Nephron progenitor cell (in vitro differentiated cells): Measurements from ENCODE around the gene ATL2.
A peak's percentile ranks its signal among the peaks of the same experiment; 100 is the strongest.
"Not testable (repeated sequence)": the region's sequence is repeated elsewhere in the genome, so short reads cannot be mapped to it uniquely, and the experiment has no call there.

ENCODE experiments used
- DNase-seq: peaks from one replicate; pipeline ENCODE4 v3.0.0; 2021
- H3K27ac Mint-ChIP-seq: 2 replicates; pipeline ENCODE4 v1.8.0; 2021; ENCODE audit warnings: mild to moderate bottlenecking, moderate library complexity, mixed read lengths
- H3K27me3 Mint-ChIP-seq: 2 replicates; pipeline ENCODE4 v1.8.0; 2021; ENCODE audit warnings: mild to moderate bottlenecking, low read depth, mixed read lengths; ENCODE audit not compliant: poor library complexity
- H3K36me3 Mint-ChIP-seq: 2 replicates; pipeline ENCODE4 v1.8.0; 2021; ENCODE audit warnings: low read depth, mixed read lengths
- H3K4me1 Mint-ChIP-seq: 2 replicates; pipeline ENCODE4 v1.8.0; 2021; ENCODE audit warnings: mixed read lengths
- H3K4me3 Mint-ChIP-seq: 2 replicates; pipeline ENCODE4 v1.8.0; 2021; ENCODE audit warnings: mild to moderate bottlenecking, moderate library complexity, mixed read lengths
- H3K9me3 Mint-ChIP-seq: 2 replicates; pipeline ENCODE4 v1.8.0; 2021; ENCODE audit warnings: mild to moderate bottlenecking, moderate library complexity, mixed read lengths
- TF ChIP-seq, protein P1 (sequence below): fragments of 200-600 bp; sonication (generic); IDR thresholded peaks from 2 replicates; pipeline ENCODE4 v1.5.0; 2021; ENCODE audit warnings: antibody characterized with exemption

Gene ATL2

DNA sequence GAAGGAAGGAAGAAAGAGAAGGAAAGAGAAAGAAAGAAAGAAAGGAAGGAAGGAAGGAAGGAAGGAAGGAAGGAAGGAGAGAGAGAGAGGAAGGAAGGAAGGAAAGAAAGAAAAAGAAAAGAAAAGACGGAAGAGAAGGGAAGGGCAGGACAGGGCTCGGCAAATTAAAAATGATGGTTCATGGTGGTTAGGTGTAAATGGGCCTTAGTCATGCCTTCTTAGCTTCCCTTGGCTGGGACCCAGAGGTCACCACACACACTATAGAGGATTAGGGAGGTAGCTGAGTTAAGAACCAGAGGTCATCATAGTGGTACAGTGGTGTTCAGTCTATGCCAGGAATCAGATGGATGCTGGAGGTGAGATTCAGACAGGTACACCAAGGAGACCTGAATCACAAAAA, 9.3 kb upstream of the ATL2 start:
- Mint-ChIP-seq H3K27ac (peak overlapping the region; percentile 76), H3K4me3 (no peak overlapping the region), H3K27me3 (peaks cover 18% of the 10 kb centered on the region), H3K9me3 (no peaks in the 10 kb centered on the region), H3K4me1 (peaks cover 43% of the 10 kb centered on the region), H3K36me3 (no peaks in the 10 kb centered on the region)
- TF ChIP-seq, protein P1, sequence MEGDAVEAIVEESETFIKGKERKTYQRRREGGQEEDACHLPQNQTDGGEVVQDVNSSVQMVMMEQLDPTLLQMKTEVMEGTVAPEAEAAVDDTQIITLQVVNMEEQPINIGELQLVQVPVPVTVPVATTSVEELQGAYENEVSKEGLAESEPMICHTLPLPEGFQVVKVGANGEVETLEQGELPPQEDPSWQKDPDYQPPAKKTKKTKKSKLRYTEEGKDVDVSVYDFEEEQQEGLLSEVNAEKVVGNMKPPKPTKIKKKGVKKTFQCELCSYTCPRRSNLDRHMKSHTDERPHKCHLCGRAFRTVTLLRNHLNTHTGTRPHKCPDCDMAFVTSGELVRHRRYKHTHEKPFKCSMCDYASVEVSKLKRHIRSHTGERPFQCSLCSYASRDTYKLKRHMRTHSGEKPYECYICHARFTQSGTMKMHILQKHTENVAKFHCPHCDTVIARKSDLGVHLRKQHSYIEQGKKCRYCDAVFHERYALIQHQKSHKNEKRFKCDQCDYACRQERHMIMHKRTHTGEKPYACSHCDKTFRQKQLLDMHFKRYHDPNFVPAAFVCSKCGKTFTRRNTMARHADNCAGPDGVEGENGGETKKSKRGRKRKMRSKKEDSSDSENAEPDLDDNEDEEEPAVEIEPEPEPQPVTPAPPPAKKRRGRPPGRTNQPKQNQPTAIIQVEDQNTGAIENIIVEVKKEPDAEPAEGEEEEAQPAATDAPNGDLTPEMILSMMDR = no peak
- DNase-seq = no peak

DNA sequence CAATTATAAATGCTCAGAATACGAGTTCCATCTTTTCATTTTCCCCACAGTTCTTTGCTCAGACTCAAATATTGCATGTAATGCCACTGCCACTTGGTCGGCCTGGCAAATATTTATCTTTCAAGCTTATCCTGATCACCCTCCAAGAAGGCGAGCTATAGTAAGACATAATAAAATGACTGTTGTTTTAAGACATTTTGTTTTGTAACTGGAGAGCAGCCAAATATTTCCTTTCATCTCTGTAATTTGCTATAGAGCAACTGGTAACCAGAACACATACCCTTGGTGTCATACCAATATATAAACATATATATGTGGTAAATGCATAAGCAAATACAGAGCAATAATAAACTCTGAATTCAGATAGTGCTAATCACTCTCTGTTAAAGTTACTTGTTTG, 7.3 kb upstream of the ATL2 start:
- Mint-ChIP-seq H3K27me3 (peaks cover 22% of the 10 kb centered on the region), H3K4me1 (peaks cover 42% of the 10 kb centered on the region), H3K36me3 (no peaks in the 10 kb centered on the region), H3K4me3 (no peak overlapping the region), H3K27ac (no peak overlapping the region), H3K9me3 (no peaks in the 10 kb centered on the region)
- TF ChIP-seq, protein P1 = no peak
- DNase-seq = no peak

DNA sequence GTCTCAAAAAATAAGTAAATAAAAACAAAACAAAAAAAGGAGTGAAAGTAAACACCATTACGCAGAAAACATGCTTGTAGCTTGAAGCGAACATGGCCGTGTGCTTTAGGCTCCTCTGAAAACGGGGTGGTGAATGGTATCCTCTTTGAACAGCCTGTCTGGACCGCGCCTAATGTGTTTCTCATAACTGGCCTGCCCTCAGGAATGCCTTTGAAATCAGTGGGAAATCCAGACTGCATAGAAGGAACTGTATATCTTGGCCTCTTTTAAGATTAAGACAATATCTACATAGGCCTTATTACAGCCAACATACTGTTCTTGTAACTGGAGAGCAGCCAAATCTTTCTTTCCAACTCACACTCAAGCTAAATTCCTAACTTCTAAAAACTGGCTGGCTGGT, 6.7 kb upstream of the ATL2 start:
- not testable (repeated sequence) for H3K4me3 Mint-ChIP-seq, H3K9me3 Mint-ChIP-seq, H3K27ac Mint-ChIP-seq, DNase-seq, H3K36me3 Mint-ChIP-seq
- Mint-ChIP-seq H3K4me1 (peaks cover 42% of the 10 kb centered on the region), H3K27me3 (peaks cover 19% of the 10 kb centered on the region)

DNA sequence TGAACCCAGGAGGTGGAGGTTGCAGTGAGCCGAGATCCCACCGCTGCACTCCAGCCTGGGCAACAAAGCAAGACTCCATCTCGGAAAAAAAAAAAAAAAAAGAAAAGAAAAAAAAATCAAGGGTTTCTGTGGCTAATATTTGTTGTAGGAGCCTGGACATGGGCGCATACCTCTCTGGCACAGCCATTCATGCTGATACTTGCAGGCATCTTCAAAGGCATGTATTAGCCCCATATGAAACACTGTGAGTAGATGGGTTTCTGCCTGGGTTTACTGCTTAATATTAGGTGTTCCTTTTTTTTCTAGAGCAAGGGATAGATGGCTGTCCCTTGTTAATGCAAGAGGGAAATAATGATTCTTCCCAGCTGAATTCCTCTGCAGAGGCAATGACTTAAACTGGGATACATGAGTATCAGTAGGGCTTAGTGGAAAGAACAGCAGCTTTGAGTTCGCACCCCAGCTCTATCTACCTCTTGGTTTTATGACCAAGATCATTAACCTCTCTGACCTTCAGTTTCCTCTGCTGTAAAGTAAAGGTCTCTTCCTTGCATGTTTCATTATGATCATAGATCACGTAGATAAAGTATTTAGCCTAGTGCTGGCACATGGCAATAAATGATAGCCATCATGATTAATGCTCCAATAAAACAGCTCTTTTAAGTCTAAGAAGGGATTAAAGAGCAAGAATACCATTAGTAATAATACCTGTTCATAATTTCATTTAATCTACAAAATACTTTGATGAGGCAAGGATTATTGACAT, 4.5 kb upstream of the ATL2 start:
- no peaks in the 10 kb centered on the region for H3K36me3 Mint-ChIP-seq
- DNase-seq = no peak
- peaks cover 22% of the 10 kb centered on the region for H3K27me3 Mint-ChIP-seq
- TF ChIP-seq, protein P1 = no peak
- H3K4me3 Mint-ChIP-seq = no peak overlapping the region
- H3K4me1 Mint-ChIP-seq = peaks cover 48% of the 10 kb centered on the region
- H3K9me3 Mint-ChIP-seq = no peaks in the 10 kb centered on the region
- no peak overlapping the region for H3K27ac Mint-ChIP-seq

DNA sequence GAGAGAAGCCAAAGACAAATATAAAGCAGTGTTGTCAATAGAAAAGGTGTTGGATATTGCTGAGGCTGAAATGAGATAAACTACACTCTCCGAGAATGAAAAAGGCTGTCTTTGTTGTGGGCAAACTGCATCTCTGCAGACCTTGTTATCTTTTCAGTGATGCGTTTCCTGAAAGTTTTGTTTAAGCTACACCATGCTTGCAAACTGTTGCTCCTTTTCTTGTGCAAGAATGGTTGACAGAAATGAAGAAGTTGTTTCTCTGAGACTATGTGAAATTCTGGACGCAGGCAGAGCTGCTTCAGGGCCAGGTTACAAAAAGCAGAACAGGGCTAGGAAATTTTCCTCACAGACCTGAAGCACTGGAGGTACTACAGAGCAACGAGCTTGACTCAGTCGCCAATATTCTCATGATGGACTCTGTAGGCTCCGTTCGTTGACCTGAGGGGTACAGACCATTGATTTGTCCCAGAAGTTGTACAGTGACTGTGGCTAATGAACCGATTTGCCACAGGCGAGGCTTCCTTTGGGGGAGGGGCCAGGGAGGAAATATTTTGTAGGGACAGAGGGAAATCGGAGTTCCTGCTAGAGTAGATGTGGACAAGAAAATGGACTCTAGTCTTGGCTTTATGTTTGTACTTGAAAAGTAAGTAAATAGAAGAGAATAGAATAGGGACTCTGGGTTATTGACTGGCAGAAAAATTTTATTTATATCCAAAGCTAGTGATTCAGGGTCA, 3.5 kb upstream of the ATL2 start:
- Mint-ChIP-seq H3K27me3 (peaks cover 18% of the 10 kb centered on the region), H3K4me1 (peaks cover 49% of the 10 kb centered on the region), H3K36me3 (no peaks in the 10 kb centered on the region), H3K9me3 (no peaks in the 10 kb centered on the region), H3K4me3 (peak overlapping the region; percentile 41), H3K27ac (peak overlapping the region; percentile 62)
- DNase-seq = no peak
- TF ChIP-seq, protein P1 = no peak

DNA sequence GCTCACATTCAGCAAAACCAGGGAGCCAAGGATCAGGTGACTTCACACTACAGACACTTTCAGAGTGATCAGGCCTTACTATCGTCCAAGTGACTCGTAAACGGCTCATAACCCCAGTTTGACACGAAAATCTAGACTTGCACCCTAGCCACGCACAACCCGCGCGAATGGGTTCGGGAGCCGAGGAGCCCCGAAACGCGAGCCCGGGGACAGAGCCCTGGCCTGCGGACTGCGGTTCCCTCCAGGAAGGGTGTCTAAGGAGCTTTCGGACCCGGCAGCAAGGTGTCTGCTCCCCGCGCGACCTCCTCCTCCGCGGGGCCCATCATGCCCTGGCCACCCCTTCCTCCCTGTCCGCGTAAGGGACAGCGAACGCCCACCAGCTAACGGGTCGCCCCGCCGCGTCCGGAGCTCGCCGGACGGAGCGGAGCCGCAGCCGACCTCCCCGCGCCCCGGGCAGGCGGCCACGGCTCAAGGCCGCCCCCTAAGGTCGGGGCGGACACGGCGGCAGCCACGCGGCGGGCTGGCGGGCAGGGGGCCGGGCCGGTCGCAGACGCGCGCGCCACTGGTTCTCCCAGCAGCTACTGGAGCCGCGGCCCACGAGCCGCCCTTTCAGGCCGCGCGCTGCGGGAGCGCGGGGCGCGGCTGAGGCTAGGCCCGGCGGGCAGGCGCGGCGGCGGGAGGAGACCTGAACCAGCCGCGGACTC, 575 bp downstream of the ATL2 start:
- Mint-ChIP-seq H3K9me3 (no peaks in the 10 kb centered on the region), H3K36me3 (peaks cover 10% of the 10 kb centered on the region), H3K4me3 (peak overlapping the region; percentile 93), H3K4me1 (peaks cover 71% of the 10 kb centered on the region), H3K27me3 (peaks cover 13% of the 10 kb centered on the region), H3K27ac (peak overlapping the region; percentile 86)
- TF ChIP-seq, protein P1 = no peak
- peak; percentile 70 for DNase-seq
